Suppressor macrophage (primary cell): Measurements from ENCODE around the gene SOX11.

Experiments used
- DNase-seq, 4 experiments: peaks; one replicate each; pipeline ENCODE4 v3.0.0-alpha.2; 2020 to 2022

The SOX11 gene

GRCh38 chr2:5725072-5725471 is 32.9 kb downstream of the SOX11 start:
- DNase-seq = no peak

DNA sequence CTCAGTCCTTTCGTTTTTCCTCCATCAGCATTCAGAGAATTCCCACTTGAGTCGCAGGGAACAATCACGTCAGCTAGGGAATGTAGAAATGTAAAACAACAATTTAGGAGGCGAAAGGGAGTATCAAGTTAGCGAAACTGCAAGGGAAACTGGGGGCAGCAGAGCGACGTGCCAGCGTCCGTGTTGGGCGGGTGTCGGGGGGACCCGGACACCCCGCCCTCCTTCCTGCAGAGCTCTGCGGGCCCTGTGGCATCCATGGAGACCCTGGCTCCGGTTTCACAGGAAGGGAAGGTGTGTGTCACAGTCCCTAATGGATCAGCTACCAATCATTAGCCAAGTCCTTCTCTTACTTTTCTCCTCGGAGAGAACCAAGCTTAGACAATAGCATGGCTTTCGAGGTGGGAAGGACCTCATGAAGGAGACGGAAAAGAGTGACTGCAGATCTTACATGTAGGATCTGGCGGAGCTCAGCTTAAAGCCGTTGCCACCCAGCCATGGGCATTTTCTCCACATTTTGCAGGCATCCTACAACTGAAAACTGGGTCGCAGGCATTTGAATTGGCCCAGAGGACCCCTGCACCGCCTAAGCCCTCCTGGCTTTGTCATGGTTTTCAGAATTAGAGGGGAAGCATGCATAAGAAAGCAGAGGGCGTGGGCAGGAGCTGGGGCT is 33.7 kb downstream of the SOX11 start:
- DNase-seq = no peak

DNA sequence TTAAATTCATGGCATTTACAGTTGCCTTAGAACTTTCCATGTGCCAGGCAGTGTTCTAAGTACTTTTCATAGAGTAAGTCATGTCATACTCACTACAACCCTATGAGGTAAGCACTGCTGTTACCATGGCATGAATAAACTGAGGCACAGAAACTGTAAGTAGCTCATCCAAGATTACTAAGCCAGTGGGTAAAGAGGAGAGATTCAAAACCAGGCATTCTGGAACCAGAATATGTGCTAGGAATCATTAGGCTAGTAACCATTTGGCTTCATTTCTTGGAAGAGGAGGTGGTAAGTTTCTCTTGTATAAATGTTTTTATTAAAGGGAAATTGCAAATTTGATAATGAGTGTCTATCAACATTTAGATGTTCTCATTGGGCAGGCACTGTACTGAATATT is 35.1 kb downstream of the SOX11 start:
- no peak for DNase-seq

- no peak for DNase-seq
These were observed 37.2 kb downstream of the SOX11 start for GRCh38 chr2:5729416-5729815.

- no peak for DNase-seq
These were observed 38.2 kb downstream of the SOX11 start for GRCh38 chr2:5730386-5730785.

- DNase-seq = no peak
These were observed 42.8 kb downstream of the SOX11 start for GRCh38 chr2:5734859-5735520.

DNA sequence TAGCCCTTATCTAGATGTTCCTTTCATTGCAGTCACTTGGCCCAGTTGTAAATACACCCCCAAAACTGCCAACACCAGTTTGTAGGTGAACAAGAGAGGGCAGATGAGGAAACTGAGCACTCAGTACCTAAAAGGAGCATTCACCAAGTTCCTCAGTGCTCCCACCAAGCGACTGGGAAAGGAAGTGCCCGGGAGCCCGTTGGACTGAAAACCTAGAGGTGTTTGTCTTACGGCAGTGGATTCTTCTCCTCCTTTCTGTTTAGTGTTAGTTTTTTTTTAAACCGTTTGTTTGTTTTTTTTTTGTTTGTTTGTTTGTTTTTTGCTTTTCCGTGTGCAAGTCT is 43.3 kb downstream of the SOX11 start:
- no peak for DNase-seq

DNA sequence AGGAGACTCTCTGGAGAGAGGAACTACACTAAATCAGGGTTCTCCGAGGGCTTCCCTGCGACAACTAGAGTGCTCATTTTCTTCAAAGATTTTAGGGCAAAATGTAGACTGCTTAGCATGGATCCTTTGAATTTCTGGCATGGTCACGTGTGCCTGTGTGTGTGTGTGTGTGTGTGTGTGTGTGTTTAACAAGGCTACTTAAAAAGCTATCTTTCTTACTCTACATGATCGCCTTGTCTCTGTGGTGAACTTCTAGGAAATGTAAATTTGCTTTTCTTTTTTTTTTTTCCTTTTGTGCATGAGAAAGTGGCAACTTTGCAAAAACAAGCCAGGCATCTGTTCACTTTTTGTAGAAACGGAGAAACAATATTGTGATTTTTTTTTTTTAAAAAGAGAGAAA is 43.9 kb downstream of the SOX11 start:
- no peak for DNase-seq

DNA sequence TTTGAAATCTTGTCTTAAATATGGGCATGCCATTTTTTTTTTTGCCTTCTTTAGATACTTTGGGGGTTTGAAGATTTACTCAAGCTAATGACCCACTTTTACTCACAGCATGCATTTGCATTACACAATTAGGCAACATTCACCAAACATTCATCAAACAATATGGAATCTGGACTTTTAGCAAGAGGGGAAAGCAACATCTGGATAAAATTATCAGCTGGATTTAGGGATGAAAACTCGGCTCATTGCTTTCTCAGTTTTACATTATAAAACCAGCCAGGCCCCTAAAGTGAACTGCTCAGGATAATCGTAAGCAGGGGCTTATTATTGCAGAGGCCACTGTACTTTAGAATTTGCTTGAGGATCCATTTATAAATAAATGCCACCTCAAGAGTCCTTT is 44.7 kb downstream of the SOX11 start:
- no peak for DNase-seq

DNA sequence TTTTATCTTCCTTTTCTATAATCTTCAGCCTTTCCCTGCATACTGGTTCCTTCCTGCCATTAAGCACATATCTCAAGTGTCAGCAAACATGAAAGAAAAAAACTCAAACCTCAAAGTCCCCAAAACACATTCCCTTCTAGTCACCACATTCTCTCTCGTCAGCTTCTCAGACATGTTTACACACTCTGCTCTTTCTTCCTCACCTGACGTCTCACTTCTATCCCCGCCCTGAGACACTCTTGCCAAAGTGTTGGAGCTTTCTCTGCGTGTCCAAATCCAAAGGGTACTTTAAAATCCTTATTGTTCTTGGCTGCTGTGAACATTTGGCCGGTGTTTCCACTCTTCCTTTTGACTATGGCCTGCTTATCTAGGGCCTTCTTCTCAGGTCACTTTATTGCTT is 47.9 kb downstream of the SOX11 start:
- no peak for DNase-seq

- no peak for DNase-seq
These were observed 48.6 kb downstream of the SOX11 start for GRCh38 chr2:5740817-5741216.

DNA sequence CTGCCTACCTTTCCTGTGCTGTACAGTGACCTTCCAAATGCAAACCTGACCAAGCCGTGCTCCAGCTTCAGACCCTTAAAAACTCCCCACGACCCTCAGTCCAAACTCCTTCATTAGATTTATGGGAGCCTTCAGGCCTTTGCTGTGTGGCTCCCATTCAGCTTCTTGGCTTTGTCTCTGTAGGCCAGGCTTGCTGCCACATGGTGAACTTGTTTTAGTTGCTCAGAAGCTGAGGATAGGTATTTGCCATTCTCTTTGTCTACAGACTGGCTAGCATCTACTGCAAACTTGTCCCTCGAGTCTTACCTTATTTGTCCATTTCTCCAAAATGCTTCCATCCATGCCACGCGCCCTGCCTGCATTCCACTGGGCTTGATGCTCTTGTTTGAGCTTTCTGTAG is 49.1 kb downstream of the SOX11 start:
- DNase-seq = no peak

DNA sequence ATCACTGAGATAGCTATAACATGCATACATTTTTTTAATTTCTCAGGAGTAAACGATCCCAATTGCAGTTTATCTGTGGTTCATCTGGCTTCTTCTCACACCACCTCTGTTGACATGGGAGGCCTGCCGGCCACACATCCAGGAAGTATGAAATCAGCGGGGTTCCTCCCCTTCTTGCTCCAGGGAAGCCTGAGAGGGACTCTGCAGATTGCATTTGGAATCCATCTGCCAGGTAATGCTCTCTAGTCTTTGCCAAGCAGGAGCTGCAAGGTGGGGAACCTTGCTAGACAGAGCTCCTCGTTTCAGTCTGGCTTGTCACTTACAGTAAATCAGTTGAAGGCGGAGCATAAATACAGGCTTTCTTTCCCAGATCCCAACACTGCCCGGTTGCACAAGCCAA is 49.9 kb downstream of the SOX11 start:
- DNase-seq = no peak

- DNase-seq = no peak
These were observed 56.2 kb downstream of the SOX11 start for GRCh38 chr2:5748391-5748790.

DNA sequence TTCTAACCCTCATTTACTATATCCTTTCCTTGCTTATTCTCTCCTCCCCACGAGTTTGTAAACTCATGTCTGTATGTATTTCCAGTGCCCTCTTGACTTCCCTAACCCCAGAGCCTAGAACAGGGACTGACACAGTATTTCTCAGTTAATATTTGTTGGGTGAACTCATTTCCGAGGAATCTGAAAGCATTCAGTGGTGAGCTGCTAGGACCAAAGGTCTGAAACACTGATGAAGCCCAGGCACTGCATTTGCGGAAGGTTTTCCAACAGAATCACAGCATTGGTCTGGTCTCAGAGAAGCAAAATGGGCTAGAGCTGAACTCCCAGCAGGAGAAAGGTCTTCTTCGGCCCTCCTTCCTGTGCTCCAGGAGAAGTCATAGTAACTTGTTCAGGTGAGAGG is 56.8 kb downstream of the SOX11 start:
- no peak for DNase-seq

- DNase-seq = no peak
These were observed 57.2 kb downstream of the SOX11 start for GRCh38 chr2:5749347-5749746.
